DMS79 (cell line): ENCODE results near the gene GPR137.

Source experiments
- DNase-seq: peaks from one replicate; lab custom pipeline; 2025; lab: John Stamatoyannopoulos, UW

Gene GPR137

DNA sequence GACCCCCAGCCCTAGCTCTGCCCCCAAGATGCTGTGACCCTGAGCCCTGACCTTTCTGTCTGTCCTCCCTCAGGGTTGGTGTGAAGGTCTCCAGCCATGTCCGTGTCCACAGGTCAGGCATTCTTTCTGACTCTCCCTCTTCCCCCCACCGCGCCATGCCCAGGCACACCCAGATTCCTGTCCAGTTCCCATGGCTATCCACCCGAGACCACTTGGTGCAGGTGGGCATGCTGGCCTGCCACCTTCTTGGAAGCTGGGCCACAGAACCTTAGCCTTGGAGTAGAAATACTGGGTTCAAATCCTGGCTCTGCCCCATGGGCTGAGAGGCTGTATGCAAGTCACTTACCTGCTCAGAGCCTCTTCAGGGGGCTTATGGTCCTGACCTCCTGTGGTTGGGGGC, 36.6 kb upstream of the GPR137 start:
- DNase-seq: no peak

DNA sequence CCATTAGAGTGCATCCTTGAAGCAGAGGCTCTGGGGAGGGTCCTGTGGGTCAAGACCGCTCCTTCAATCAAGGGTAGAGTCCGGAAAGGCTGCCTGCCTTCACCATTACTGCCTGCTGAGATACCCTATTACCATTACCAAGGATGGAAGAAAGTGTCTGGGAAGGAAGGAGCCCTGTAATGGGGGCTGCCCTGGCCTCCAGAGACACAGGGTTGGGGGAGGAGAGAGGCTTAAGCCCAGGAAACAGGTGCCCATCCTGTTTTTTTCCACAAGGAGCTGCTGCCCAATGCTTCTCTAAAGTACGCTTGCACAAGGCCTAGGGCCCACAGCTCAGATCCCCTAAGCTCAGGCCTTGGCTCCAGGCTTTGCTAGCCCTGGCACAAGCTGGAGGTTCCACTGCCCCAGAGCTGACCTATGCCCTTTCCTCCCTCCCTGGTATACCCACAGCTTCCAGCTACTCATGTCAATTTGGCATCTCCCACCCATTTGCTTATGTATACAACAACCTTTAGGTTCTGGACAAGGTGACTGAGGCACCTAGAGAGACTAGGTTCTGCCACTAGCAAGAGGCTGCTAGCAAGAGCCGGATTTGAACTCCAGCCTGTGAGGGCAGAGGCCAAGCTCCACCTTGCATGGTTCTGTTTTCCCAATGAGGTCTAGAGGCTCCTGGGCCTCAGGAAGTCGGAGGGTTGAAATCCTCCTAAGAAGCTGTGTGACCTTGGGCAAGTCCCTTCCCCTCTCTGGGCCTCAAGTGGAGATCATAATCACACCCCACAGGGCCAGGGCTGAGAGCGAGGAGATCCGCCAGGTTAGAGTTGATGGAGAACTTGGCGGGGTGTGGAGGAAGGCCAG, 35.9 kb upstream of the GPR137 start:
- DNase-seq: no peak

DNA sequence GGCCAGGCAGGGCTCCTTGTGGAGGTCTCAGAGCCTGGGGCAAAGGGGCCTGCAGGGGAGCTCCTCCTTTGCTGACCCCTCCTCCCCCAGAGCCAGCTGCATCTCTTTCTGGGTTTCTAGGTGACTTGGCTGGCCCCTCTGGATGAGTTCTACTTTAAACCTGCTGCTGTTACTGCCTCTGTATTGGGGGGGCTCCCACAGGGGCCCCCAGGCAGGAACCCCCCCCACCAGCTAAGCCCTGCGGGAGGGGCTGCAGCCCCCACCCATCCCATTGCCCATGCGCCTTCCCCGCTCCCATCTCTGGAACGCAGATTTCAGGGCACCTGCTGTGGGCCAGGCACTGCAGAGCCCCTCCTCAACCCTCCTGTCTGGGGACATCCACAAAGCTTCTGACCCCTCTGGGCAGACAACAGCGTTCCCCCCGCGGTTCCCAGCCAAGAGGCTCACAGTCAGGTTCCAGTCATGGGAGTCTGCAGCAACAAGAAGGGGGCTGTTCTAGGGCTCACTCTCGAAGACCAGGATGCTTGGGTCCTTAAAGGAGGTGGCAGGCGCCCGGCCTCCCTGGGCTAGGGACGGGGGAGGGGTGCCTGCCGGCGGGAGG, 35.1 kb upstream of the GPR137 start:
- peak; percentile 49 for DNase-seq

GRCh38 chr11:64251016-64251752, 34.5 kb upstream of the GPR137 start, which contains the start of gene PLCB3:
TSS of gene PLCB3 (plus strand) at chr11:64251530. CDS start at chr11:64251650, 120 bp downstream.
- no peak for DNase-seq

DNA sequence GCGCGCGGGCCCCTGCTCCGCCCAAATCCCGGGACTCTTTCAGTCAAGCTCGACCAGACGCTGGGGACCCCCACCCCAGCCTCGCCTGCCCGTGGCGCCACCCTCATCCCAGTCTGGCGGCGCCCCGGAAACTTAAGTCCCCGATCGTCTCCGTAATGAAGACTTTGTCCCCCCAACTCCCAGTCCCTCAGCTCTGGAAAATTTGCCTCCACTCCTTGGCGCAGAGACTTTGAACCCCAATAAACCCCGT, 34.0 kb upstream of the GPR137 start:
- DNase-seq: no peak

DNA sequence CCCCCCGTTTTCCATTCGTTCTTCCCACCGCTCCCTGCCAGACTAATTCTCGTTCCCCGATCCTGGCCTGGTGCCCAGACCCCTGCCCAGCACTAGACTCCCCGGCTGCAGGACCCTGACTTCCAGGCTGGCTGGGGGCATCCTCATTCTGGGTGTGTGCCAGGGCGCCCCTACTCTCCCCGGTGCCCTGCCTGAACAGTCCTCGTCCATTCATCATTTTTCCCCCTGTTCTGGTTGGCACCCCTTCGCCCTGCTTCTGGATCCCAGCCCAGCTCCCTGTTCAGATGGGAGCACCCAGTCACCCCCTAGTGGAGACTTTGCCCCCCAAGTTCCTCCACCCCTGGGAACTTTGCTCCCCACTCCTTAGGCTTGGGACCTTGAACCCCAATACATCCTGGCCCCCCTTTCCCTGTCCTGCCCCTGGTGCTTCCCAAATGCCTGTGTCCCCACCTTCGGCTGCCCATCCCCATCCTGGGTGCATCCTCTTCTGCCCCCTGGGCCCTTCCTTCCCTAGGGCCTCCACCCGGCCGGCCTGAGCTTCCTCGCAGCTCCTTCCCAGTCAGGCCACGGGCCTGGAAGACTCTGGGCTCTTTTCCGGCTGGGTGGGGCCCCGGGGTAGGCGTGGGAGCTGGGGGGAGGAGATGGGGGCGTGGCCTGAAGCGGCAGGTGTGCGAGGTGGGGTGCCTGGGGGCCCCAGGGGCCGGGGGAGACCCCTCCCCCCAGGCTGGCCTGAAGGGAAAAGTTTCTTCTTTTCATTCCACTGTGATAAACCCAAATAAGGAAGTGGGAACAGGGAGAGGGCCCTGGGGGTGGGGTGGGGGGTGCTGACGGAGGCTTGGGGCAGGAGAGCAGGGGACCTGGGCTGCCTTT, 33.4 kb upstream of the GPR137 start:
- no peak for DNase-seq

- DNase-seq: no peak
Observed at GRCh38 chr11:64253043-64253442, 32.6 kb upstream of the GPR137 start.

DNA sequence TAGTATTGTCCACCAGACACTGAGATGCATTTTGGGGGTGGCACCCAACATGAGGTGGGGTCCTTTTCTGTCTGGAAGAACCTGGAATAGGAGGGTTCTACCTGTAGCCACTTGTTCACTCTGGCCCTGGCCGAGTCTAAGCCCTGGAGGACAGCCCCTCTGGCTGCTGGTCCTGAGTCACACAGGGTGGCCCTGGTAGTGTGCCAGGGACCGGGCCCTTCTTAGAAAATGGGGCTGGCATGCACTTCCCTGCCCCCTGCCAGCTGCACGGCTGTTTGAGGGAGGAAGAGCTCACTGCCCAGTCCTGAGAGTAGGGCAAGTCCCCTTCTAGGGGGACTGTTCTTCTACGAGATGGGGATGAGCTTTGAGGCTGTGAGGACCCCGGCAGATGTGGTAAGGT, 32.2 kb upstream of the GPR137 start:
- no peak for DNase-seq

- no peak for DNase-seq
Observed at GRCh38 chr11:64254326-64254725, 31.3 kb upstream of the GPR137 start.

DNA sequence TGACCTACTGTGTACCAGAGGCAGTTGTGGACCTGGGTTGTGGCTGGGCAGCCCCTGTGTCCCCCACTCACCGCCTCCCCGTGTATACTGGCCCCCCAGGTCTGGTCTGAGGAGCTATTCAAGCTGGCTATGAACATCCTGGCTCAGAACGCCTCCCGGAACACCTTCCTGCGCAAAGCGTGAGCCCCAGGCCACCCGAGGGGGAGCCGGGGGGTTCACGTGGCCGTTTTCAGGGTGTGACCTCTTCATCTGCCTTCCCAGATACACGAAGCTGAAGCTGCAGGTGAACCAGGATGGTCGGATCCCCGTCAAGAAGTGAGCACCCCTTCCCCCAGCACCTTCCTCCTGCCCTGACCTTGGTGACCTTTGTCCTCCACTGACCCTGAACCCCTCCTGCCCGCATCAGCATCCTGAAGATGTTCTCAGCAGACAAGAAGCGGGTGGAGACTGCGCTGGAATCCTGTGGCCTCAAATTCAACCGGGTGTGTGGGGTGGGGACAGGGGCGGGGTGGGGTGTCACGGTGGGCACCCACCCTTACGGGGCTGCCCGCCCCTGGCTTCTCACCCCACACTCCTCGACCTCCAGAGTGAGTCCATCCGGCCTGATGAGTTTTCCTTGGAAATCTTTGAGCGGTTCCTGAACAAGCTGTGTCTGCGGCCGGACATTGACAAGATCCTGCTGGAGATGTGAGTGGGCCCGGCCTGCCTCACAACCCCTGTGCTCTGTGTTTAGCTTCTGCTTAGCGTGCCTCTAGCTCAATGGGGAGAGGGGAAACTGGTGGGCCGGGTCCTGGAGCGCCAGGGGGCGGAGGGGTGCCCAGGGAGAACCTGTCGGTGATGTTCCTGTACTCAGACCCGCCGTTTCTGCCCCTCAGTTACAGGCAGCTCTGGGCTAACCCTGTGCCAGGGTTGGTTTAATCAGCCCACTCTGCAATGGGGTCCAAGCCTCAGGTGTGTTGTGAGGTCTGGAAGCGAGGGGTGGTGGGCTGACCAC, 30.2 kb upstream of the GPR137 start:
- DNase-seq: no peak

DNA sequence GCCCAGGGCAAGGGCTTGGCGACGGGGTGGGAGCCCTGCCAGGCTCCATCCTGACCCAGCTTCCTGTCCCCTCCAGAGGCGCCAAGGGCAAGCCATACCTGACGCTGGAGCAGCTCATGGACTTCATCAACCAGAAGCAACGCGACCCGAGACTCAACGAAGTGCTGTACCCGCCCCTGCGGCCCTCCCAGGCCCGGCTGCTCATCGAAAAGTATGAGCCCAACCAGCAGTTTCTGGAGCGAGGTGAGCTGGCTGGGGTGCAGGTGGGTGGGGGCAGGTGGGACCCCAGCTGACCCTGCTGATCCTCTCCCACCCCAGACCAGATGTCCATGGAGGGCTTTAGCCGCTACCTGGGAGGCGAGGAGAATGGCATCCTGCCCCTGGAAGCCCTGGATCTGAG, 29.3 kb upstream of the GPR137 start:
- DNase-seq: no peak

- no peak for DNase-seq
Observed at GRCh38 chr11:64258356-64258755, 27.3 kb upstream of the GPR137 start.

GRCh38 chr11:64258946-64259532, 26.6 kb upstream of the GPR137 start:
- no peak for DNase-seq

DNA sequence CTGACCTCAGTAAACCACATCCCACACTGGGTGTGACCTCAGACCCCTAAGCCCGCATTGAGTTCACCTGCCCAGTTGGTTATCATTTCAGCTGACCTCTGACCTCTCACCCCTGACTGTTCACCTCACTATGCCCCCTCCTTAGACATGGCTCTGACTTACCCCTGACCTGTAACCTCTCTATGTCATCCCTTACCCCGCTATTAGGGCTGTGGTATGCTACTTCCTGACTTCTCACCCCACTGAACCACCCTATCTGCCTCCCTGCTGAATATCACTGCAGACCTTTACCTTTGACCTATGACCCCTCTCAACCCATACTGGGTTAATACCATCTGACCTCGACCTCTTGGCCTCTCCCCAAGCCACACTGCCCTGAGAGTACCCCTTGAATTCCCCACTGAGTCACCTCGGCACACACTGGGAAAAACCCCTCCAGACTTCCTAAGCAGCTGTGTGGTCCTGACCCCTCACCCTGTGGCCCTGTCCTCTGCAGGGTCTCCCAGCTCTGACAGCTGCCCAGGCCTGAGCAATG, 26.0 kb upstream of the GPR137 start:
- no peak for DNase-seq

- DNase-seq: no peak
Observed at GRCh38 chr11:64260147-64260708, 25.4 kb upstream of the GPR137 start.

GRCh38 chr11:64261556-64262080, 24.0 kb upstream of the GPR137 start:
- DNase-seq: no peak

DNA sequence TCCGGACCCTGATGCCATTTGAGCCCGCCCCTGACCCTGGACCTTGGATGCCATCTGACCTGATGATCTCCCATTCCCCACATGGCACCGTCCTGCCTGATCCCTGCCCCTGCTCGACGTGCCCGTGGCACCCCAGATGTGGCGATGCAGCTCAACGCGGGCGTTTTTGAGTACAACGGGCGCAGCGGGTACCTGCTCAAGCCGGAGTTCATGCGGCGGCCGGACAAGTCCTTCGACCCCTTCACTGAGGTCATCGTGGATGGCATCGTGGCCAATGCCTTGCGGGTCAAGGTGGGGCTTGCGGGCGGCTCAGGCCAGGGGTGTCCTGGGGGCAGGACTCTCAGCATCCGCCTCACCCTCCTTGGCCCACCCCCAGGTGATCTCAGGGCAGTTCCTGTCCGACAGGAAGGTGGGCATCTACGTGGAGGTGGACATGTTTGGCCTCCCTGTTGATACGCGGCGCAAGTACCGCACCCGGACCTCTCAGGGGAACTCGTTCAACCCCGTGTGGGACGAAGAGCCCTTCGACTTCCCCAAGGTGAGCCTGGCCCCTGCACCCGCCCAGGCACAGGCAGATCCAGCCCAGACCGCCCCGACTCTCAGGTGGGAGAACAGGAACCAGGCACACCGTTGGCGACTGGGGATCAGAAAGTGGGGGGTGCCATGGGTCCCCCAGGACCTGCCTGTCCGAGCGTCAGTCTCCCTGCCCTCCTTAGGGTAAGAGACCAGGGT, 23.2 kb upstream of the GPR137 start:
- no peak for DNase-seq

- no peak for DNase-seq
Observed at GRCh38 chr11:64263021-64263946, 22.4 kb upstream of the GPR137 start.
